DND-41 (cell line): Measurements from ENCODE around the gene EPS15.

Experiments used
- ATAC-seq: fragments of 200-7000 bp; cut with Tn5 transposase; 3 replicates; pipeline ENCODE4 v1.9.1; 2021; ENCODE audit warnings: low read depth; ENCODE audit not compliant: insufficient read depth
- DNase-seq: peaks from one replicate; pipeline ENCODE4 v3.0.0-alpha.2; 2020
- H2AFZ ChIP-seq: 2 replicates; pipeline ENCODE4 v1.6.0; 2012; ENCODE audit warnings: low read depth, low read length
- H3K27ac ChIP-seq: 2 replicates; pipeline ENCODE4 v1.5.1; 2012; ENCODE audit warnings: low read length, inconsistent platforms
- H3K27me3 ChIP-seq: fragments of 200-600 bp; sonication (generic); 2 replicates; pipeline ENCODE4 v1.6.0; 2012; ENCODE audit warnings: low read length, mild to moderate bottlenecking, inconsistent platforms; ENCODE audit not compliant: insufficient read depth, poor library complexity
- H3K36me3 ChIP-seq: 2 replicates; pipeline ENCODE4 v1.5.1; 2012; ENCODE audit warnings: low read length, inconsistent platforms; ENCODE audit not compliant: insufficient read depth
- H3K4me1 ChIP-seq: 2 replicates; pipeline ENCODE4 v1.5.1; 2012; ENCODE audit warnings: mild to moderate bottlenecking, low read length; ENCODE audit not compliant: insufficient read depth
- H3K4me2 ChIP-seq: 2 replicates; pipeline ENCODE4 v1.6.0; 2012; ENCODE audit warnings: mild to moderate bottlenecking, moderate library complexity, low read length, inconsistent platforms; ENCODE audit not compliant: insufficient read depth
- H3K4me3 ChIP-seq, 2 experiments: fragments of 200-600 bp in 1 of 2; shearing (Covaris generic) in 1 of 2; 2 replicates each; pipeline ENCODE4 v1.5.1; 2012 to 2016; ENCODE audit warnings: inconsistent platforms in 2 of 2, low read length in 2 of 2, mild to moderate bottlenecking in 2 of 2, low read depth in 1 of 2, moderate library complexity in 1 of 2
- H3K79me2 ChIP-seq: 2 replicates; pipeline ENCODE4 v1.6.0; 2012; ENCODE audit warnings: low read length, inconsistent platforms; ENCODE audit not compliant: insufficient read depth
- H3K9ac ChIP-seq: 2 replicates; pipeline ENCODE4 v1.6.0; 2012; ENCODE audit warnings: low read depth, mild to moderate bottlenecking, inconsistent platforms, low read length, moderate library complexity
- H3K9me3 ChIP-seq: 2 replicates; pipeline ENCODE4 v1.5.1; 2012; ENCODE audit warnings: low read length, moderate library complexity, mild to moderate bottlenecking, inconsistent platforms; ENCODE audit not compliant: insufficient read depth, severe bottlenecking
- H4K20me1 ChIP-seq: 2 replicates; pipeline ENCODE4 v1.6.0; 2012; ENCODE audit warnings: low read length; ENCODE audit not compliant: insufficient read depth
- EZH2 ChIP-seq: IDR thresholded peaks from 3 replicates; pipeline ENCODE4 v1.6.1; 2012; ENCODE audit warnings: borderline replicate concordance, low read depth, mild to moderate bottlenecking, moderate library complexity, low read length, inconsistent platforms; ENCODE audit not compliant: severe bottlenecking
- TF ChIP-seq, protein P1 (sequence below): IDR thresholded peaks from 2 replicates; pipeline ENCODE4 v1.5.1; 2012; ENCODE audit warnings: borderline replicate concordance, low read length, moderate library complexity, mild to moderate bottlenecking; ENCODE audit not compliant: poor library complexity, severe bottlenecking; ENCODE audit errors: extremely low read depth

EPS15 gene

DNA sequence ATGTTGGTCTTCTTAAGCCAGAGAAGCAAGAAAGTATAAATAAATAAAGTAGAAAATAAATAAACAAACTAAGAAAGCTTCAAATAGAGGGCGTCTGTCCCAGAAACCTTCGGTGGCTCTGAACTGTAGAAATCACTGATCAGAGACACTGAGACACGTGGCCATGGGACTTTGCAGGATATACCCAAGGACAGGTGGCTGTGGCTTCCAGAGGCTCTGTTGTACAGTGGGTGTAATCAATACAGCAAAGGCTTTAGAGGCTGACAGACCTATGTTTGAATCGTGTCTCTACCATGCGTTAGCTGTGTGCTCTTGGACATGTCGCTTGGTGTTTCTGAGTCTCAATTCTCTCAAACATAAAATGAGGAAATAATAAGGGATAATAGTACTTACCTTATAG, 41.0 kb upstream of the EPS15 start:
- no peaks in the 10 kb centered on the region for H3K36me3 ChIP-seq
- no peaks in the 10 kb centered on the region for H3K9me3 ChIP-seq
- no peak for TF ChIP-seq EZH2
- TF ChIP-seq, protein P1, sequence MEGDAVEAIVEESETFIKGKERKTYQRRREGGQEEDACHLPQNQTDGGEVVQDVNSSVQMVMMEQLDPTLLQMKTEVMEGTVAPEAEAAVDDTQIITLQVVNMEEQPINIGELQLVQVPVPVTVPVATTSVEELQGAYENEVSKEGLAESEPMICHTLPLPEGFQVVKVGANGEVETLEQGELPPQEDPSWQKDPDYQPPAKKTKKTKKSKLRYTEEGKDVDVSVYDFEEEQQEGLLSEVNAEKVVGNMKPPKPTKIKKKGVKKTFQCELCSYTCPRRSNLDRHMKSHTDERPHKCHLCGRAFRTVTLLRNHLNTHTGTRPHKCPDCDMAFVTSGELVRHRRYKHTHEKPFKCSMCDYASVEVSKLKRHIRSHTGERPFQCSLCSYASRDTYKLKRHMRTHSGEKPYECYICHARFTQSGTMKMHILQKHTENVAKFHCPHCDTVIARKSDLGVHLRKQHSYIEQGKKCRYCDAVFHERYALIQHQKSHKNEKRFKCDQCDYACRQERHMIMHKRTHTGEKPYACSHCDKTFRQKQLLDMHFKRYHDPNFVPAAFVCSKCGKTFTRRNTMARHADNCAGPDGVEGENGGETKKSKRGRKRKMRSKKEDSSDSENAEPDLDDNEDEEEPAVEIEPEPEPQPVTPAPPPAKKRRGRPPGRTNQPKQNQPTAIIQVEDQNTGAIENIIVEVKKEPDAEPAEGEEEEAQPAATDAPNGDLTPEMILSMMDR = no peak
- no peaks in the 10 kb centered on the region for H3K79me2 ChIP-seq
- H3K9ac ChIP-seq = no peak overlapping the region
- H3K4me2 ChIP-seq = no peak overlapping the region
- no peak overlapping the region for H3K4me3 ChIP-seq
- H3K27me3 ChIP-seq = no peaks in the 10 kb centered on the region
- ATAC-seq = no peak
- H2AFZ ChIP-seq = no peak overlapping the region
- H3K4me1 ChIP-seq = no peaks in the 10 kb centered on the region
- no peak for DNase-seq
- H3K27ac ChIP-seq = no peak overlapping the region
- H4K20me1 ChIP-seq = no peaks in the 10 kb centered on the region

DNA sequence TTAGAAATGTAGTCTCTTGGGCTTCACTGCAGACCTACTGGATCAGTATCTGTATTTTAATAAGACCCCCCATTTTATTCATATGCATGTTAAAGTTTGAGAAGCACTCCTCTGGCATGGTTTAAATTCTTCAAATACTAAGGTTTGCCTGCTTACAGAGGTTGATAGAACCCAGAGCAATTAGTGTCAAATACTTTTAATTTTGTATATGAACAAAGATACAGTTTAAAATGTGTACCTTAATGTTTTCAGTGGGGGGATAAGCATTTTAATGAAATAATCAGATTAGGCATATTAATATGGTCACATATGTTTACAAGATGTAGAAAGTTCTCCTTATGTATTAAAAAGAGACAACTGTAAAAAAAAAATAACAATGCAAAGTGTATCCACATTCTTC, 40.4 kb upstream of the EPS15 start:
- Histone ChIP-seq H3K9me3 (no peaks in the 10 kb centered on the region), H4K20me1 (no peaks in the 10 kb centered on the region), H2AFZ (no peak overlapping the region), H3K4me1 (no peaks in the 10 kb centered on the region), H3K4me3 (no peak overlapping the region), H3K4me2 (no peak overlapping the region), H3K36me3 (no peaks in the 10 kb centered on the region), H3K27me3 (no peaks in the 10 kb centered on the region), H3K9ac (no peak overlapping the region), H3K27ac (no peak overlapping the region), H3K79me2 (no peaks in the 10 kb centered on the region)
- TF ChIP-seq, protein P1 = no peak
- no peak for TF ChIP-seq EZH2
- DNase-seq (no peak), ATAC-seq (no peak)

DNA sequence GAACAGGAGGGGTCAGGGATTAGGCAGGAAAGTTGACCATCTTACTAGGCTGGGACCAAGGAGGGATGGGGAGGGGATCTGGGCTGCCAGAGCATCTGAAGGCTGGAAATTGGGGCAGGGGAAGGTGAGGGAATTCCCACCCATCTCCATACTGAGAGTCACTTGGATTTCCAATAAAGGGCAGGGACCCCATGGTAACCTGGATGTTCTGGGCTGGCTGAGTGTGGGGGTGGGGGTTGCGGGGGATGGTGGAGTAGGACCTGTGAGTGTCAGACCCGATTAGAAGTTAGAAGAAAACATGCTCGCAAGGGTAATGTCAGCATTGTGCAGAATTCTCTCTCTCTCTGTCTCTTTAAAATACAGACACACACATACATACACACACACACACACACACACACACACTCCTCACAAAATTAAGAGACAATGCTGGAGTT, 40.0 kb upstream of the EPS15 start:
- H3K9ac ChIP-seq = no peak overlapping the region
- no peaks in the 10 kb centered on the region for H4K20me1 ChIP-seq
- H3K4me3 ChIP-seq = no peak overlapping the region
- H3K9me3 ChIP-seq = no peaks in the 10 kb centered on the region
- no peaks in the 10 kb centered on the region for H3K27me3 ChIP-seq
- ATAC-seq (no peak), DNase-seq (no peak)
- H3K36me3 ChIP-seq = no peaks in the 10 kb centered on the region
- no peaks in the 10 kb centered on the region for H3K79me2 ChIP-seq
- H3K4me2 ChIP-seq = no peak overlapping the region
- H2AFZ ChIP-seq = no peak overlapping the region
- TF ChIP-seq EZH2 = no peak
- TF ChIP-seq, protein P1 = no peak
- no peak overlapping the region for H3K27ac ChIP-seq
- no peaks in the 10 kb centered on the region for H3K4me1 ChIP-seq

DNA sequence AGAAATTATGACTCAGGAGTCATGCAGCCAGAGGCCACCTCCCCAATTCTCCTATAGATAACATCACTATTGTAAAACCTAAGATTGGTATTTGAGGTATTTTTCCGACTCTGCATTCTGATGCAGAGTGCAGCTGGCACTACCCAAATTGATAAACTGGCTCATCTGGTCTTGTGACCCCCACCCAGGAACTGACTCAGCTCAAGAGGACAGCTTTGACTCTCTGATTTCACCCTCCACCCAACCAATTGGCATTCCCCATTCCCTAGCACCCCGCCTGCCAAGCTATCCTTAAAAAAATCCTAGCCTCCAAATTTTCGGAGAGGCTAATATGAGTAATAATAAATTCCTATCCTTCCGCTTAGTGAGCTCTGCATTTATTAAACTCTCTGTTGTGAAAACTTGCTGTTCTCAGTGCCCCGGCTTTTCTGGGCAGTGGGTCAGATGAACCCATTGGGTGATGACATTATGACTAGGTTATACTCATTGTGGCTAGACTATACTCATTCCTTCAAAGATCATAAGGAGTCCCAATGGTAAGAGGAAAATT, 39.4 kb upstream of the EPS15 start:
- Histone ChIP-seq H3K4me1 (no peaks in the 10 kb centered on the region), H3K4me3 (no peak overlapping the region), H3K36me3 (no peaks in the 10 kb centered on the region), H3K4me2 (no peak overlapping the region), H3K9me3 (no peaks in the 10 kb centered on the region), H3K9ac (no peak overlapping the region), H3K79me2 (no peaks in the 10 kb centered on the region), H4K20me1 (no peaks in the 10 kb centered on the region), H3K27me3 (no peaks in the 10 kb centered on the region), H3K27ac (no peak overlapping the region), H2AFZ (no peak overlapping the region)
- no peak for DNase-seq
- TF ChIP-seq, protein P1 = no peak
- TF ChIP-seq EZH2 = no peak
- ATAC-seq = no peak
